B cell (primary cell): ENCODE measurements around the gene KATNAL1.

Source experiments
- EZH2 ChIP-seq: IDR thresholded peaks from 2 replicates; pipeline ENCODE4 v1.6.1; 2012; ENCODE audit warnings: borderline replicate concordance, low read depth, mild to moderate bottlenecking, moderate library complexity, low read length; ENCODE audit not compliant: insufficient read depth, poor library complexity, severe bottlenecking
- TF ChIP-seq, protein P1 (sequence below): fragments of 200-600 bp; IDR thresholded peaks from one replicate; pipeline ENCODE4 v1.8.0; 2022; ENCODE audit warnings: antibody characterized with exemption, mild to moderate bottlenecking

DNA sequence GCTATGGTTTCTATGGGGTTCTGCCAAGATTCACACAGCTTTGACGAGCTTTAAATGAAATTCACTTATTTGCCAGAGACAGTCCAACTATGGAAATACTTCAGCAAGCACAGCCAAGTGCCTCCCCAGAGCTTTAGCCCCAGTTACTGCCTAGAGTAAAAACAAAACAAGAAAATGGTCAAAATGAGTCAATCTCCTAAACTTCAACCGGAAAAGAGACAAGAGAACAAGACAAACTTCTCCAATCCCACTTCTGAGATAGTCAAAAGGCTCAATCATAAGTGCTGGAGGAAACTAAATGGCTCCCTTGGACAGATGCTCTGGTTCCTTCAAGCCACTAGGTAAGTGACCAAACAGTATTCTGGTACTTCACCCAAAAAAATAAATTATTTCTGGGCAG lies 65.8 kb downstream of the KATNAL1 start:
- TF ChIP-seq, protein P1, sequence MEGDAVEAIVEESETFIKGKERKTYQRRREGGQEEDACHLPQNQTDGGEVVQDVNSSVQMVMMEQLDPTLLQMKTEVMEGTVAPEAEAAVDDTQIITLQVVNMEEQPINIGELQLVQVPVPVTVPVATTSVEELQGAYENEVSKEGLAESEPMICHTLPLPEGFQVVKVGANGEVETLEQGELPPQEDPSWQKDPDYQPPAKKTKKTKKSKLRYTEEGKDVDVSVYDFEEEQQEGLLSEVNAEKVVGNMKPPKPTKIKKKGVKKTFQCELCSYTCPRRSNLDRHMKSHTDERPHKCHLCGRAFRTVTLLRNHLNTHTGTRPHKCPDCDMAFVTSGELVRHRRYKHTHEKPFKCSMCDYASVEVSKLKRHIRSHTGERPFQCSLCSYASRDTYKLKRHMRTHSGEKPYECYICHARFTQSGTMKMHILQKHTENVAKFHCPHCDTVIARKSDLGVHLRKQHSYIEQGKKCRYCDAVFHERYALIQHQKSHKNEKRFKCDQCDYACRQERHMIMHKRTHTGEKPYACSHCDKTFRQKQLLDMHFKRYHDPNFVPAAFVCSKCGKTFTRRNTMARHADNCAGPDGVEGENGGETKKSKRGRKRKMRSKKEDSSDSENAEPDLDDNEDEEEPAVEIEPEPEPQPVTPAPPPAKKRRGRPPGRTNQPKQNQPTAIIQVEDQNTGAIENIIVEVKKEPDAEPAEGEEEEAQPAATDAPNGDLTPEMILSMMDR, result no peak
- TF ChIP-seq EZH2, result no peak
